Kidney epithelial cell (primary cell): ENCODE measurements around the gene METTL25. TPM values are rescaled to one million over a fixed set of nuclear protein-coding genes. Genes with fewer than 3 reads are reported as not detected.

Experiments
- DNase-seq: peaks from one replicate; pipeline ENCODE4 v3.0.0-alpha.2; 2010; ENCODE audit warnings: low read depth
- H3K27me3 ChIP-seq: 2 replicates; pipeline ENCODE4 v1.6.0; 2011; ENCODE audit warnings: low read length; ENCODE audit not compliant: control insufficient read depth, insufficient read depth
- H3K36me3 ChIP-seq: 2 replicates; pipeline ENCODE4 v1.5.1; 2011; ENCODE audit warnings: low read length; ENCODE audit not compliant: control insufficient read depth, insufficient read depth
- H3K4me3 ChIP-seq: 2 replicates; pipeline ENCODE4 v1.5.1; 2011; ENCODE audit warnings: low read depth, mild to moderate bottlenecking, control low read depth, low read length
- total RNA-seq: library from RNA; depleted of rRNA; stranded (reverse); fragments of >200 nt; gene quantifications from 2 replicates; pipeline ENCODE4 v1.2.3, GENCODE V29; 2015
- TF ChIP-seq, protein P1 (sequence below): IDR thresholded peaks from 2 replicates; pipeline ENCODE4 v1.5.1; 2011; ENCODE audit warnings: mild to moderate bottlenecking, moderate library complexity, low read length, control low read depth, inconsistent platforms; ENCODE audit not compliant: insufficient read depth, poor library complexity, severe bottlenecking

The METTL25 gene
- total RNA-seq, 1 donor from 2014 or later, result 5.3 TPM

DNA sequence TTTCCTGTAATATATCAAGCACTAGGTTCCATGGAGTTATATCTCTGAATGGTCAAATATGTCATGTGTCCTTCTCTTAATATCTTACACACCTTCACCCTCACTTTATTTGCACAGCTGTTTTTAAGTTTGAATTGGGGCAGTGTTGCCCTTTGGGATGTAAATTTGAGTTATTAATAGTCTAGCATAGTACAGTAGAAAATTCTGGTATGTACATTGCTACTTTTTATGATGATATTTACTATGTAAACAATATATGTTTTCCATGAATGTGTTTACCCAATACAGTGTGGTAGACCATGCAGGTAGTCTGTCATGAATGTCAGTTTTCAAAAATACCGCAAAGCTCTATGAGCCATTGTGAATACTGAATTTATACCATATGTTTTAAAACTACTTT lies 50.5 kb downstream of the METTL25 start:
- TF ChIP-seq, protein P1, sequence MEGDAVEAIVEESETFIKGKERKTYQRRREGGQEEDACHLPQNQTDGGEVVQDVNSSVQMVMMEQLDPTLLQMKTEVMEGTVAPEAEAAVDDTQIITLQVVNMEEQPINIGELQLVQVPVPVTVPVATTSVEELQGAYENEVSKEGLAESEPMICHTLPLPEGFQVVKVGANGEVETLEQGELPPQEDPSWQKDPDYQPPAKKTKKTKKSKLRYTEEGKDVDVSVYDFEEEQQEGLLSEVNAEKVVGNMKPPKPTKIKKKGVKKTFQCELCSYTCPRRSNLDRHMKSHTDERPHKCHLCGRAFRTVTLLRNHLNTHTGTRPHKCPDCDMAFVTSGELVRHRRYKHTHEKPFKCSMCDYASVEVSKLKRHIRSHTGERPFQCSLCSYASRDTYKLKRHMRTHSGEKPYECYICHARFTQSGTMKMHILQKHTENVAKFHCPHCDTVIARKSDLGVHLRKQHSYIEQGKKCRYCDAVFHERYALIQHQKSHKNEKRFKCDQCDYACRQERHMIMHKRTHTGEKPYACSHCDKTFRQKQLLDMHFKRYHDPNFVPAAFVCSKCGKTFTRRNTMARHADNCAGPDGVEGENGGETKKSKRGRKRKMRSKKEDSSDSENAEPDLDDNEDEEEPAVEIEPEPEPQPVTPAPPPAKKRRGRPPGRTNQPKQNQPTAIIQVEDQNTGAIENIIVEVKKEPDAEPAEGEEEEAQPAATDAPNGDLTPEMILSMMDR, result no peak
- DNase-seq, result no peak
- H3K36me3 ChIP-seq, result no peaks in the 10 kb centered on the region
- H3K27me3 ChIP-seq, result no peaks in the 10 kb centered on the region
- no peak overlapping the region for H3K4me3 ChIP-seq

- H3K4me3 ChIP-seq, result no peak overlapping the region
- no peak for DNase-seq
- TF ChIP-seq, protein P1, result no peak
- H3K27me3 ChIP-seq, result no peaks in the 10 kb centered on the region
- no peaks in the 10 kb centered on the region for H3K36me3 ChIP-seq
These were observed 53.4 kb downstream of the METTL25 start for GRCh38 chr12:82411546-82412230.

GRCh38 chr12:82412246-82412645 lies 53.9 kb downstream of the METTL25 start:
- DNase-seq, result no peak
- H3K27me3 ChIP-seq, result no peaks in the 10 kb centered on the region
- TF ChIP-seq, protein P1, result no peak

GRCh38 chr12:82414044-82414443 lies 55.7 kb downstream of the METTL25 start:
- no peak overlapping the region for H3K4me3 ChIP-seq
- no peaks in the 10 kb centered on the region for H3K27me3 ChIP-seq
- DNase-seq, result no peak
- H3K36me3 ChIP-seq, result no peaks in the 10 kb centered on the region
- TF ChIP-seq, protein P1, result no peak

More at GRCh38 chr12:82412246-82412645, 53.9 kb downstream of the METTL25 start:
- no peak overlapping the region for H3K4me3 ChIP-seq
- H3K36me3 ChIP-seq, result no peaks in the 10 kb centered on the region

DNA sequence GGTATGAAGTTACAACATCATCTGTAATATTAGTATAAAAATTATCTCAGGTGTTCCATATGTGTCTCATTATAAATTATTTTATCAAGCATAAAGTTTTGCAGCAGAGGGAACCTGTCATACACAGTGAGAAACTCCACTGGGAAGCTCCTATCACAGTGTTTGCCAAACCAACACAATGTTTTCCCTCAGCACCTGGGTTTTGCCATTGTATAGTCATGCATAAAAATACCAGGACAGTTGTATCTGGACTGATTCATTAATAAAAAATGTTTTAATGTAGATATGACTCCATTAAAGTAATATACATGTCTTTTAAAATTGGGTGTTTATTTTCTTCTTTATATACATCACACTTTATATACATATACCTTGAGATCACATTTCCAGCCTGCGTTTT lies 56.6 kb downstream of the METTL25 start:
- TF ChIP-seq, protein P1, result no peak
- Histone ChIP-seq H3K4me3 (no peak overlapping the region), H3K36me3 (no peaks in the 10 kb centered on the region), H3K27me3 (no peaks in the 10 kb centered on the region)
- DNase-seq, result no peak

- peak; percentile 38 for DNase-seq
These were observed 57.1 kb downstream of the METTL25 start for GRCh38 chr12:82415402-82415801.

More at GRCh38 chr12:82415402-82415801, 57.1 kb downstream of the METTL25 start:
- H3K4me3 ChIP-seq, result no peak overlapping the region
- no peaks in the 10 kb centered on the region for H3K27me3 ChIP-seq
- no peaks in the 10 kb centered on the region for H3K36me3 ChIP-seq
- TF ChIP-seq, protein P1, result no peak
